ENCODE measurements around the gene HOOK2. TPM values are rescaled to one million over a fixed set of nuclear protein-coding genes. Genes with fewer than 3 reads are reported as not detected.

HOOK2 gene
- total RNA-seq, 4 donors from 2014 or later: 138 to 387 (median 215) TPM

GRCh38 chr19:12801466-12802266 lies 26.3 kb upstream of the HOOK2 start, which contains the start of the genes PRDX2 and THSD8:
PRDX2 (minus strand) TSS chr19:12801800; CDS start chr19:12801261, 539 bp downstream.
THSD8 (plus strand) TSS chr19:12802069; CDS start chr19:12802072, 3 bp downstream.
- 0% methylated on average over 60 of the region's 78 CpGs; no CpG with 5 or more reads in 1 of the 2 donors for WGBS, 2 donors (ENCODE audit: low coverage in 1 of 2)
- Histone ChIP-seq H3K4me3 (peak within 1 kb of the TSS; percentile 36 to 84 (median 75)), H3K4me1 (peaks cover 9 to 26% (median 20%) of the 10 kb centered on the region in 4 donors), H3K36me3 (no peaks in the 10 kb centered on the region), H3K27me3 (no peaks in the 10 kb centered on the region), H3K27ac (peak within 1 kb of the TSS; percentile 80 to 88 (median 84)), H3K9me3 (no peaks in the 10 kb centered on the region)
- DNase-seq: peak; percentile 90
- intact Hi-C loops (cut with DNase I; ENCODE audit: low total_unique reads): loop anchor here (5.0 kb wide), 1 partner anchor 34 kb away; no protein-coding TSS in a partner anchor
- TF ChIP-seq CTCF (IDR thresholded peaks at IDR 0.05) (peak in 2 of 5 experiments; percentile 16 to 34), EP300 (IDR thresholded peaks at IDR 0.05; ENCODE audit: low read depth) (no peak), POLR2A (IDR thresholded peaks at IDR 0.05) (peak; percentile 98), POLR2AphosphoS5 (IDR thresholded peaks at IDR 0.05) (peak; percentile 97 to 99 (median 98))
- in situ Hi-C loops (cut with MboI; ENCODE audit: low pct_ligation_motif_present in 1 of 4, low pct_unique_long_range_greater_than_20kb in 1 of 4, low sequenced_read_pairs in 3 of 4): no loop called here

- 3% methylated on average over 28 of the region's 38 CpGs; no CpG with 5 or more reads in 1 of the 2 donors for WGBS, 2 donors (ENCODE audit: low coverage in 1 of 2)
- DNase-seq: no peak
- in situ Hi-C loops (cut with MboI; ENCODE audit: low pct_ligation_motif_present in 1 of 4, low pct_unique_long_range_greater_than_20kb in 1 of 4, low sequenced_read_pairs in 3 of 4): no loop called here
- Histone ChIP-seq H3K27me3 (no peaks in the 10 kb centered on the region), H3K4me1 (peaks cover 13 to 30% (median 23%) of the 10 kb centered on the region in 4 donors), H3K27ac (peak overlapping the region; percentile 80 to 88 (median 84)), H3K9me3 (no peaks in the 10 kb centered on the region), H3K36me3 (no peaks in the 10 kb centered on the region), H3K4me3 (peak overlapping the region; percentile 36 to 84 (median 75))
- intact Hi-C loops (cut with DNase I; ENCODE audit: low total_unique reads): loop anchor here (5.0 kb wide), 1 partner anchor 34 kb away; no protein-coding TSS in a partner anchor
- TF ChIP-seq CTCF (IDR thresholded peaks at IDR 0.05) (no peak), EP300 (IDR thresholded peaks at IDR 0.05; ENCODE audit: low read depth) (no peak), POLR2A (IDR thresholded peaks at IDR 0.05) (no peak), POLR2AphosphoS5 (IDR thresholded peaks at IDR 0.05) (no peak)
Measured at GRCh38 chr19:12800923-12801465, 25.6 kb upstream of the HOOK2 start.

- TF ChIP-seq POLR2A (IDR thresholded peaks at IDR 0.05) (no peak), CTCF (IDR thresholded peaks at IDR 0.05) (no peak), POLR2AphosphoS5 (IDR thresholded peaks at IDR 0.05) (no peak), EP300 (IDR thresholded peaks at IDR 0.05; ENCODE audit: low read depth) (no peak)
- DNase-seq: no peak
- intact Hi-C loops (cut with DNase I; ENCODE audit: low total_unique reads): loop anchor here (5.0 kb wide), 1 partner anchor 33 kb away; no protein-coding TSS in a partner anchor
- Histone ChIP-seq H3K36me3 (no peaks in the 10 kb centered on the region), H3K9me3 (no peaks in the 10 kb centered on the region), H3K27me3 (no peaks in the 10 kb centered on the region), H3K27ac (peak overlapping the region; percentile 80 to 88 (median 84)), H3K4me3 (peak overlapping the region in 3 of 4 donors; percentile 70 to 84 (median 80)), H3K4me1 (peaks cover 16 to 36% (median 28%) of the 10 kb centered on the region in 4 donors)
- in situ Hi-C loops (cut with MboI; ENCODE audit: low pct_ligation_motif_present in 1 of 4, low pct_unique_long_range_greater_than_20kb in 1 of 4, low sequenced_read_pairs in 3 of 4): no loop called here
- 56% methylated on average over 1 of the region's 1 CpG; no CpG with 5 or more reads in 1 of the 2 donors for WGBS, 2 donors (ENCODE audit: low coverage in 1 of 2)
Measured at GRCh38 chr19:12800466-12800770, 25.1 kb upstream of the HOOK2 start.

Data from transverse colon (tissue), 4 donors.